ENCODE data around the gene KIAA1755. TPM values are rescaled to one million over a fixed set of nuclear protein-coding genes. Genes with fewer than 3 reads are reported as not detected.
"Not testable (repeated sequence)": the region's sequence is repeated elsewhere in the genome, so short reads cannot be mapped to it uniquely, and the experiment has no call there.

KIAA1755 gene
- polyA plus RNA-seq, 1 donor from 2014 or later: not detected

DNA sequence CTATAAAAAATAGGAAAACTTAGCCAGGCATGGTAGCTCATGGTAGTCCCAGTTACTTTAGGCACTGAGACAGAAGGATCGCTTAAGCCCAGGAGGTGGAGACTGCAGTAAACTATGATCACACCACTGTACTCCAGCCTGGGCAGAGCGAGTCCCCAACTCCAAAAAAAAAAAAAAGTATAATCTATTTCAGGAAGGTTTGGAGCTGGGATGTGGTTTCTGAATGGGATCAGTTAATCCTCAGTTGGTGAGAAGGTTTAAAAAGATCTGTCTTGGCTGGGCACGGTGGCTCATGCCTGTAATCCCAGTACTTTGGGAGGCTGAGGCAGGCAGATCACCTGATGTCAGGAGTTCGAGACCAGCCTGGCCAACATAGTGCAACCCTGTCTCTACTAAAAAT lies 5.9 kb downstream of the KIAA1755 start:
- H3K9me2 ChIP-seq (ENCODE audit: insufficient read depth, low read length); H4K20me1 ChIP-seq (ENCODE audit: insufficient read depth); H3K4me2 ChIP-seq (ENCODE audit: low read length); H3K9me3 ChIP-seq (ENCODE audit: low read length); H3F3A ChIP-seq (ENCODE audit: insufficient read depth, low read length, poor library complexity, severe bottlenecking); H2AFZ ChIP-seq (ENCODE audit: low read depth, low read length); H3K9ac ChIP-seq (ENCODE audit: low read length); H3K27ac ChIP-seq (ENCODE audit: low read length); H3K36me3 ChIP-seq (ENCODE audit: insufficient read depth, low read length); H3K27me3 ChIP-seq (ENCODE audit: insufficient read depth, low read depth, low read length); H3K79me2 ChIP-seq (replicated peaks; ENCODE audit: insufficient read depth, low read length); H3K4me3 ChIP-seq (ENCODE audit: low read length): not testable (repeated sequence)

DNA sequence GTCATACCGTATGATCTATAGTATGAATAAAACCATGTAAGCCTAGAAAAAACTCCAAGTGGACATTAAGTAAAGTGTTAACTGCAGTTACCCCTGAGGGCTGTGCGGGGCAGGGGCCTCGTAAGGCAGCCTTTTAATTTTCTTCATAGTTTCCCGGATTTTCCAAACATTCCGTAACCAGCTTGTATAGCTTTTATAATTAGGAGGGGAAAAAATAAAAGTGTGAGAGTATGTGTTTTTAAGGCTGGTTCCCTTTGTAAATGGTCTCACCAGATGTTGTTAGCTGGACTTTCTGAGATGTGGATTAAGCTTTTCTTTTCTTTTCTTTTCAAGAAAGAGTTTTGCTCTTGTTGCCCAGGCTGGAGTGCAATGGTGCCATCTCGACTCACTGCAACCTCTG lies 7.0 kb downstream of the KIAA1755 start:
- Histone ChIP-seq H3K9ac (ENCODE audit: low read length) (no peak overlapping the region), H3K9me2 (ENCODE audit: insufficient read depth, low read length) (no peaks in the 10 kb centered on the region), H3K4me3 (ENCODE audit: low read length) (no peak overlapping the region), H3K27ac (ENCODE audit: low read length) (no peak overlapping the region), H3K4me2 (ENCODE audit: low read length) (no peak overlapping the region), H3K79me2 (replicated peaks; ENCODE audit: insufficient read depth, low read length) (no peaks in the 10 kb centered on the region), H2AFZ (ENCODE audit: low read depth, low read length) (no peak overlapping the region), H3K36me3 (ENCODE audit: insufficient read depth, low read length) (no peaks in the 10 kb centered on the region), H3F3A (ENCODE audit: insufficient read depth, low read length, poor library complexity, severe bottlenecking) (no peaks in the 10 kb centered on the region), H3K27me3 (ENCODE audit: insufficient read depth, low read depth, low read length) (no peaks in the 10 kb centered on the region), H3K9me3 (ENCODE audit: low read length) (no peaks in the 10 kb centered on the region), H4K20me1 (ENCODE audit: insufficient read depth) (no peaks in the 10 kb centered on the region)
- TF ChIP-seq MXI1 (conservative IDR thresholded peaks at IDR 0.05; ENCODE audit: poor library complexity, severe bottlenecking): no peak
- TF ChIP-seq EZH2 (IDR thresholded peaks at IDR 0.05; ENCODE audit: borderline replicate concordance, insufficient read depth, low read length, poor library complexity, severe bottlenecking): no peak
- no peak for TF ChIP-seq RAD21 (conservative IDR thresholded peaks at IDR 0.05)
- TF ChIP-seq SMC3 (conservative IDR thresholded peaks at IDR 0.05; ENCODE audit: poor library complexity): no peak
- TF ChIP-seq REST (IDR thresholded peaks at IDR 0.05; ENCODE audit: borderline replicate concordance): no peak
- no peak for TF ChIP-seq EP300 (conservative IDR thresholded peaks at IDR 0.05; ENCODE audit: poor library complexity, severe bottlenecking)
- no peak for TF ChIP-seq CTCF (IDR thresholded peaks at IDR 0.05; ENCODE audit: poor library complexity, severe bottlenecking)
- no peak for TF ChIP-seq POLR2AphosphoS5 (IDR thresholded peaks at IDR 0.05)
- no peak for TF ChIP-seq TAF1 (IDR thresholded peaks at IDR 0.05; ENCODE audit: low read depth)

Measured in neural cell (in vitro differentiated cells).